AG04450 (cell line): ENCODE measurements around the gene DYNC1H1. TPM values are rescaled to one million over a fixed set of nuclear protein-coding genes. Genes with fewer than 3 reads are reported as not detected.

Source experiments
- CTCF ChIA-PET: fragments of 300-600, 350-600 bp; formaldehyde crosslinking; extraction: SDS; loops from one replicate; lab custom pipeline; 2022; ENCODE audit warnings: antibody characterized with exemption, inconsistent platforms; lab: Charles Lee
- POLR2A ChIA-PET: fragments of 350-600 bp; formaldehyde crosslinking; extraction: SDS; loops from one replicate; lab custom pipeline; 2021; ENCODE audit warnings: antibody characterized with exemption, inconsistent platforms; lab: Yijun Ruan, JAX
- DNase-seq: peaks from one replicate; pipeline ENCODE4 v3.0.0-alpha.2; 2011; ENCODE audit warnings: low read depth, low spot score
- H3K27ac ChIP-seq: one replicate; pipeline ENCODE4 v1.5.1; 2012; ENCODE audit warnings: low read depth, low read length, control low read depth
- H3K27me3 ChIP-seq: one replicate; pipeline ENCODE4 v1.6.0; 2012; ENCODE audit warnings: low read length; ENCODE audit not compliant: control insufficient read depth, insufficient read depth
- H3K4me3 ChIP-seq: 2 replicates; pipeline ENCODE4 v1.5.1; 2011; ENCODE audit warnings: mild to moderate bottlenecking, low read depth, low read length, control low read depth
- H3K9me3 ChIP-seq: 2 replicates; pipeline ENCODE4 v1.5.1; 2012; ENCODE audit warnings: low read length; ENCODE audit not compliant: control insufficient read depth, insufficient read depth
- polyA plus RNA-seq: library from polyadenylated mRNA; depleted of rRNA; stranded (reverse); fragments of >200 nt; gene quantifications from 2 replicates; pipeline ENCODE4 v1.2.3, GENCODE V29; 2011
- TF ChIP-seq, protein P1 (sequence below): IDR thresholded peaks from 2 replicates; pipeline ENCODE4 v1.5.1; 2011; ENCODE audit warnings: low read depth, low read length, control low read depth, inconsistent platforms

Gene DYNC1H1
- polyA plus RNA-seq, 1 experiment: 189 TPM

DNA sequence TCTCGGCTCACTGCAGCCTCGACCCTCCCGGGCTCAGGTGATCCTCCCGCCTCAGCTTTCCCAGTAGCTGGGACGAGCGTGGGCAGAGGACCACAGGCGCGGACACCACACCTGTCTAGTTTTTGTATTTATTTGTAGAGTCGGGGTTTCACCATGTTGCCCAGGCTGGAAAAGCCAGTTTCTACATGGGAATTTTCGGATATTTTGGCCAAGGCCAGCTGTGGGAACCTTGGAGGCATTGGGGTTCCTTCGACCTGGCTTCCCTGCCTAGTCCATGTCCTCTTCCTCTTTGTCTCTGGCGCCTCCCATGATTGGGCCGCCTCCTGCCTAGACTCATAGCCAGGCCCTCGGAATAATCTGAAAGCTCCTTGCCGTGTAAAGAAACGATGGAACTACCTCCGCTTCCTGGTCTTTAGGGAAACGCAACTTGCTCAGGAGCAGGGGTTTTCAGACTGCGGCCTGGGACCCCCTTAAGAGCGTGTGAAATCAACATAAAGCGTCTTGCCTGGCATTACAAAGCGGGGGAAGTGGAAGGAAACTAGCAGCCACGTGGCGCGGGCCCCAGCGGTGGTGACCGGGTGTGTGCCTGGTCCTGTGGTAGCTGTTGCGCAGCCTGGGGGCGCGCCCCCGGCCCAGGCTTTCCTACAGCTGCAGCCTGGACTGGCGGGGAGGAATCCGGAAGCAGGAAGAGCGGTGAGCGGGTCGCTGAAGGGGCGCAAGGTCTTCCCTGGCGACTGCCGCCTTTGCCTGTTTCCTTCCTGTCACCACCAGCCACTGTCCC lies 123.8 kb downstream of the DYNC1H1 start:
- Histone ChIP-seq H3K9me3 (no peaks in the 10 kb centered on the region; the same call in 1 of the 2 replicates), H3K4me3 (0 out of 2 replicates have a peak overlapping the region, but pooled peaks have one; percentile 5), H3K27ac (no peak overlapping the region), H3K27me3 (no peaks in the 10 kb centered on the region)
- TF ChIP-seq, protein P1, sequence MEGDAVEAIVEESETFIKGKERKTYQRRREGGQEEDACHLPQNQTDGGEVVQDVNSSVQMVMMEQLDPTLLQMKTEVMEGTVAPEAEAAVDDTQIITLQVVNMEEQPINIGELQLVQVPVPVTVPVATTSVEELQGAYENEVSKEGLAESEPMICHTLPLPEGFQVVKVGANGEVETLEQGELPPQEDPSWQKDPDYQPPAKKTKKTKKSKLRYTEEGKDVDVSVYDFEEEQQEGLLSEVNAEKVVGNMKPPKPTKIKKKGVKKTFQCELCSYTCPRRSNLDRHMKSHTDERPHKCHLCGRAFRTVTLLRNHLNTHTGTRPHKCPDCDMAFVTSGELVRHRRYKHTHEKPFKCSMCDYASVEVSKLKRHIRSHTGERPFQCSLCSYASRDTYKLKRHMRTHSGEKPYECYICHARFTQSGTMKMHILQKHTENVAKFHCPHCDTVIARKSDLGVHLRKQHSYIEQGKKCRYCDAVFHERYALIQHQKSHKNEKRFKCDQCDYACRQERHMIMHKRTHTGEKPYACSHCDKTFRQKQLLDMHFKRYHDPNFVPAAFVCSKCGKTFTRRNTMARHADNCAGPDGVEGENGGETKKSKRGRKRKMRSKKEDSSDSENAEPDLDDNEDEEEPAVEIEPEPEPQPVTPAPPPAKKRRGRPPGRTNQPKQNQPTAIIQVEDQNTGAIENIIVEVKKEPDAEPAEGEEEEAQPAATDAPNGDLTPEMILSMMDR: no peak
- no peak for DNase-seq
- CTCF ChIA-PET: interaction anchor here (0.9 to 1.3 kb wide), 3 partner anchors 8 to 317 kb away, joined by 3 to 8 read pairs (median 5); no protein-coding TSS in a partner anchor
- POLR2A ChIA-PET: no interaction called here

DNA sequence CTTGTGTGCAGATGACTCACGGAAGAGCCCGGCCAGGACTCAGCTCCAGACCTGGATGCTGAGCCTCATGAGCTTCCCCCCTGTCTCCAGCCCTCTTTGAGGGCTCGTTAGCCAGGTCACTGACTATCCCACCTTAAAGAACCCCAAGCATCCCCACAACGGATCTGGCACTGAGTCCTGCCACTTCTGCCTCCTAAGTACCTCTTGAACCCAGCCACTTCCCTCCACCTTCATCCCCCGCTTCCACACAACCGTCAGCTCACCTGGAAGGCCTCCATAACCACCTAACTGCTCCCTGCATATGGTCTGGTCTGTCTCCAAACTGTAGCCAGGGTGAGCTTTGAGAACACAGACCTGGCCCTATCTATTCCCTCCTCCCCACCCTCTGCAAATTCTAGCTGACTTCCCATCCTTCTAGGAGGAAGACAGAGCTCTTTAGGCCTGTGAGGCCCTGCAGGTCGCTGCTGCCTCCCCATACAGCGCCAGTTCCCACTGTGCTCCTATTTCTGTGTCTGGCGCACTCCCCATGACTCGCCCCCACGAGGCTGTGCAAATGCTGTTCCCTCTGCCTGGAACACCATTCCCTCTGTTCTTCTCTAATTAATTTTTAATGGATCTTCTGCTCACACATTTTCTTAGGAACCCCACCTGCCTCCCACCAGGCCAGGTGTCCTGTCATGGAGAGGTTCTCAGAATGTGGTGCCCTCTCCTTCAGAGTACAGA lies 125.4 kb downstream of the DYNC1H1 start:
- no peaks in the 10 kb centered on the region for H3K27me3 ChIP-seq
- TF ChIP-seq, protein P1: no peak
- H3K27ac ChIP-seq: no peak overlapping the region
- DNase-seq: no peak
- no peak overlapping the region for H3K4me3 ChIP-seq
- ChIA-PET CTCF (interaction anchor here (1.0 to 1.3 kb wide), 3 partner anchors 9 to 227 kb away, joined by 3 to 4 read pairs (median 3); no protein-coding TSS in a partner anchor), POLR2A (no interaction called here)
- no peaks in the 10 kb centered on the region; the same call in 1 of the 2 replicates for H3K9me3 ChIP-seq

DNA sequence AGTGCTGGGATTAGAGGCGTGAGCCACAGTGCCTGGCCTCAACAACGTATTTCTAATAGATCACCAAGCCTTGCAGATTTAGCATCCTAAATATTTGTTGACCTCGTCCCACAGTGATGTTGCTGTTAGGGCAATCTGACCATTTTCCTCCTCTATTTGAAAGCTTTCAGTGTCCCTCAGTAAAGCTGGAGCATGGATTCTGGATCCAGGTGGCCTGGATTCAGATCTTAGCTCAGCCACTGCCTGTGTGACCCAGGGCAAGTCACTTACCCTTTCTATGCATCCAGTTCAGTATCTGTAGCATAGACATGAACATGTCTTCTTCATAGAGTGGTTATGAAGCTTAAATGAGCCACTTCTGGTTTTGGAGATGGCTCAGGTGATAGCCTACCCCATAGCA lies 126.3 kb downstream of the DYNC1H1 start:
- TF ChIP-seq, protein P1: no peak
- Histone ChIP-seq H3K4me3 (no peak overlapping the region), H3K27ac (no peak overlapping the region), H3K9me3 (no peaks in the 10 kb centered on the region; the same call in 1 of the 2 replicates), H3K27me3 (no peaks in the 10 kb centered on the region)
- CTCF ChIA-PET: no interaction called here
- POLR2A ChIA-PET: no interaction called here
- DNase-seq: no peak

DNA sequence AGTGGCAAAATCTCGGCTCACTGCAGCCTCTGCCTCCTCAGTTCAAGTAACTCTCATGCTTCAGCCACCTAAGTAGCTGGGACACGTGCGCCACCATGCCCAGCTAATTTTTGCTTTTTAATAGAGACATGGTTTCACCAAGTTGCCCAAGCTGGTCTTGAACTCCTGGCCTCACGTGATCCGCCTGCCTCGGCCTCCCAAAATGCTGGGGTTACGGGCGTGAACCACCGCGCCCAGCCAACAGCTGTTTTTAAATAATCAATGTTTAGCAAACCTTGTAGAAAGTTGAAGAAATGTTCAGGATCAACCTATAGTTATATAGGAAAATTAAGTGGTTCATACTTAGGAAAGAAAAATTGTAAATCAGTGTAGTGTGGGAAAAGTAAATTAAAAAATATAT lies 128.4 kb downstream of the DYNC1H1 start:
- H3K27ac ChIP-seq: no peak overlapping the region
- ChIA-PET CTCF (interaction anchor here (0.5 kb wide), 1 partner anchor 133 kb away, joined by 3 read pairs; no protein-coding TSS in a partner anchor), POLR2A (no interaction called here)
- DNase-seq: no peak
- TF ChIP-seq, protein P1: no peak
- H3K27me3 ChIP-seq: no peaks in the 10 kb centered on the region
- no peak overlapping the region for H3K4me3 ChIP-seq
- H3K9me3 ChIP-seq: no peaks in the 10 kb centered on the region; the same call in 1 of the 2 replicates
